Measurements from ENCODE around the gene PTPRT. TPM values are rescaled to one million over a fixed set of nuclear protein-coding genes. Genes with fewer than 3 reads are reported as not detected.

Gene PTPRT
- total RNA-seq, 2 experiments from 2014 or later: not detected

DNA sequence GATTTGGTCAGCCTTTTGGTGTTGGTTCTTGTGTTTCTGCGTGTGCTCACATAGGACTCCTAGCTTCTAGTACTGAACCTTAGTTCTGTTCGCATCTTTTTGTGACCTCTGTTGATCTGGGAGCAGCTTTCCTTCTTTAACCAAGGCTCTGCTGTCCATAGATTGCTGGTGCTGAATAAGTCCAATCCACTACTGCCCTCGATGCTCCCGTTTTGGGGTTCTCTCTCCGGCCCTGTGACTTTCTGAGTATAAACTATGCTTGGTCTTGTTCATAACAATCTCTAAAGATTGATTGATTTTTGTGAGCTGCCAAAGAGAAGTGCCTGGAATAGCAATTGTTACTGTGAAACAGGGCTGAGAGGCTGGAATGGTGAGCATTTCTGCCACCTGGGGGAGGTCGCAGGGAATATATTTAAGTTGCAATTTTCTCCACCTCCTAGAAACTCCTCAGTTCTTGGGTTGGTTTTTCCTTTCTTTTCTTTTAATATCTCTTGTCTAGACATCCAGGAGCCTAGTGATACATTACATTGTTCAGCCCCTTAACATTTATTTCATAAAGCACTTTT is 1148.6 kb downstream of the PTPRT start:
- H3K27ac Mint-ChIP-seq: no peak overlapping the region
- H3K9me3 Mint-ChIP-seq: no peaks in the 10 kb centered on the region
- H3K36me3 Mint-ChIP-seq: no peaks in the 10 kb centered on the region
- DNase-seq: no peak
- ATAC-seq (ENCODE audit: low read depth): no peak
- H3K4me3 Mint-ChIP-seq: no peak overlapping the region
- POLR2A ChIA-PET: no interaction called here
- no peaks in the 10 kb centered on the region for H3K4me1 Mint-ChIP-seq
- no peaks in the 10 kb centered on the region for H3K27me3 Mint-ChIP-seq

DNA sequence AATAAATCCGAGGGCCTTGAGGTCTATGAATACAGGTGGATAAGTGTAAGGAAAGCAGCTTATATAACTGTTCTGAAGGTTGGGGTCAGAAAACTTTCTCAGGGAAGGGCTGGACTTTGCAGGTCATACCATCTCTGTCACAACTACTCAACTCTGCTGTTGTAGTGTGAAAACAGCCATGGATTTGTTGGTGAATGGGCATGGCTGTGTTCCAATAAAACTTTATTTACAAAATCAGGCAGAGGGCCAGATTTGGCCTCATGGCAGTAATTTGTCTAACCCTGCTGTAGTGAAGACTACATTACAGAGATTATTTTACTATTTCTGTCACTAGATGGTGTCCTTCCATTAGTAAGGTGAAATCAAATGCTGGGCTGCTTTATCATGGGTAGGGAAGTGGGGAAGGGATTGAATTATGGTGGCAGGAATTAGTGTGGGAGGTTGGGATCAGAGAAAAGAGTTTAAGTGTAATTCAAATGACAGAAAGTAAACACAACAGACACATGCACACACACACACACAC is 1161.9 kb downstream of the PTPRT start:
- no peak overlapping the region for H3K4me3 Mint-ChIP-seq
- POLR2A ChIA-PET: no interaction called here
- H3K9me3 Mint-ChIP-seq: no peaks in the 10 kb centered on the region
- H3K27me3 Mint-ChIP-seq: no peaks in the 10 kb centered on the region
- H3K27ac Mint-ChIP-seq: no peak overlapping the region
- ATAC-seq (ENCODE audit: low read depth) (no peak), DNase-seq (no peak)
- H3K4me1 Mint-ChIP-seq: no peaks in the 10 kb centered on the region
- no peaks in the 10 kb centered on the region for H3K36me3 Mint-ChIP-seq

GRCh38 chr20:42026599-42026998 is 1163.1 kb downstream of the PTPRT start:
- Mint-ChIP-seq H3K27me3 (no peaks in the 10 kb centered on the region), H3K9me3 (no peaks in the 10 kb centered on the region), H3K27ac (peak overlapping the region; percentile 49), H3K36me3 (no peaks in the 10 kb centered on the region), H3K4me3 (no peak overlapping the region), H3K4me1 (no peaks in the 10 kb centered on the region)
- DNase-seq (no peak), ATAC-seq (ENCODE audit: low read depth) (no peak)
- POLR2A ChIA-PET: no interaction called here

DNA sequence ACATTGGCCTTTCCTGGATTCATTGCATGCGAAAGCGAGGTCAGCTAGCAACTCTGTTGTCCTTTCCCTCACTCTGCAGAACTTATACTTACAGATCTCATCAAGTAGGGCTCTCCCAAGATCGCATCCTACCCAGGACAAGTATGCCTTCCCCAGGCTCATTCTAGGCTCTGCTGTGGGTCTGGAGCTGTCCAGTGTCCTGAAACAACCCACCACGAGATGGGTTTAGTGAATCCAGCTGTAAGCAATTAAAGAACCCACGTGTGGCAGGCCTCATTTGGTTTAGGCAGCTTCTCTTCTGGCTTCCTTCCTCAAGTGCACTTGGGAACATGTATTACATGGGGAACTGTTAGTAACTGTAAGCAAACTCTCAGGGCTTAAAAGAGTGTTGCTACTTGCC is 1165.1 kb downstream of the PTPRT start:
- Mint-ChIP-seq H3K27me3 (no peaks in the 10 kb centered on the region), H3K27ac (no peak overlapping the region), H3K36me3 (no peaks in the 10 kb centered on the region), H3K9me3 (no peaks in the 10 kb centered on the region), H3K4me3 (no peak overlapping the region), H3K4me1 (no peaks in the 10 kb centered on the region)
- POLR2A ChIA-PET: no interaction called here
- ATAC-seq (ENCODE audit: low read depth) (no peak), DNase-seq (no peak)

Data from activated naive CD8-positive, alpha-beta T cell treated with anti-CD3 and anti-CD28 coated beads, Interleukin-2, amount 10 ng/mL, durations not matched to agents 7 days and 5 days (primary cell).